CD14-positive monocyte (primary cell): Measurements from ENCODE around the gene PACC1. TPM values are rescaled to one million over a fixed set of nuclear protein-coding genes. Genes with fewer than 3 reads are reported as not detected.

Source experiments
- DNase-seq, 3 donors: peaks; one replicate each; pipeline ENCODE4 v3.0.0-alpha.2; 2011 to 2022
- H2AFZ ChIP-seq: 2 replicates; pipeline ENCODE4 v1.6.0; 2012; ENCODE audit warnings: mild to moderate bottlenecking, low read depth, low read length, inconsistent platforms; ENCODE audit not compliant: insufficient read depth, poor library complexity, severe bottlenecking
- H3K27ac ChIP-seq, 2 donors: 1 replicate in 1 of 2; 2 replicates in 1 of 2; pipeline ENCODE4 v1.5.1; 2012 to 2013; ENCODE audit warnings: low read length in 2 of 2, control low read depth in 1 of 2, inconsistent platforms in 1 of 2, low read depth in 1 of 2, mild to moderate bottlenecking in 1 of 2
- H3K27me3 ChIP-seq, 2 donors: one replicate each; pipeline versions ENCODE4 v1.6.0 to v1.6.1; 2011 to 2013; ENCODE audit warnings: low read length in 2 of 2; ENCODE audit not compliant: control insufficient read depth in 2 of 2, insufficient read depth in 2 of 2
- H3K36me3 ChIP-seq, 2 donors: replicated peaks in 1 of 2; 1 replicate in 1 of 2; 2 replicates in 1 of 2; pipeline versions ENCODE4 v1.5.1 to v1.6.1; 2012 to 2013; ENCODE audit warnings: low read length in 2 of 2, control low read depth in 1 of 2, inconsistent platforms in 1 of 2, mild to moderate bottlenecking in 1 of 2; ENCODE audit not compliant: insufficient read depth in 2 of 2, control insufficient read depth in 1 of 2
- H3K4me1 ChIP-seq, 2 donors: 1 replicate in 1 of 2; 2 replicates in 1 of 2; pipeline versions ENCODE4 v1.5.1 to v1.6.1; 2012 to 2013; ENCODE audit warnings: low read length in 2 of 2, control low read depth in 1 of 2, inconsistent platforms in 1 of 2, mild to moderate bottlenecking in 1 of 2, moderate library complexity in 1 of 2; ENCODE audit not compliant: insufficient read depth in 2 of 2, control insufficient read depth in 1 of 2
- H3K4me2 ChIP-seq: replicated peaks from 2 replicates; pipeline ENCODE3; 2012; ENCODE audit warnings: low read length, moderate library complexity, mild to moderate bottlenecking; ENCODE audit not compliant: poor library complexity, severe bottlenecking; ENCODE audit errors: extremely low read depth
- H3K4me3 ChIP-seq, 3 experiments: fragments of 200-600 bp in 1 of 3; sonication (generic) in 1 of 3; replicated peaks in 1 of 3; 1 replicate in 2 of 3; 2 replicates in 1 of 3; pipeline ENCODE4 v1.5.1; 2011 to 2013; ENCODE audit warnings: low read length in 3 of 3, mild to moderate bottlenecking in 3 of 3, control low read depth in 2 of 3, low read depth in 2 of 3, inconsistent platforms in 1 of 3, moderate library complexity in 1 of 3
- H3K79me2 ChIP-seq: 2 replicates; pipeline ENCODE4 v1.6.0; 2012; ENCODE audit warnings: mild to moderate bottlenecking, control low read depth, inconsistent platforms, low read length, moderate library complexity; ENCODE audit not compliant: insufficient read depth
- H3K9ac ChIP-seq: 2 replicates; pipeline ENCODE4 v1.6.0; 2017; ENCODE audit warnings: low read length, mild to moderate bottlenecking; ENCODE audit not compliant: insufficient read depth, poor library complexity, severe bottlenecking
- H3K9me3 ChIP-seq, 2 donors: replicated peaks in 1 of 2; 1 replicate in 1 of 2; 2 replicates in 1 of 2; pipeline versions ENCODE4 v1.5.1 to v1.6.1; 2012 to 2013; ENCODE audit warnings: low read length in 2 of 2, control low read depth in 1 of 2; ENCODE audit not compliant: control insufficient read depth in 1 of 2, insufficient read depth in 1 of 2
- H4K20me1 ChIP-seq: 2 replicates; pipeline ENCODE4 v1.6.0; 2012; ENCODE audit warnings: mild to moderate bottlenecking, low read length, control low read depth, moderate library complexity; ENCODE audit not compliant: insufficient read depth
- H3K27ac Mint-ChIP-seq, 7 donors: one replicate each; pipeline ENCODE4 v1.8.0; 2020; ENCODE audit warnings: mild to moderate bottlenecking in 7 of 7, mixed read lengths in 7 of 7, moderate library complexity in 6 of 7, inconsistent platforms in 2 of 7
- H3K27me3 Mint-ChIP-seq, 3 donors: one replicate each; pipeline ENCODE4 v1.8.0; 2021 to 2022; ENCODE audit warnings: low read depth in 3 of 3, mild to moderate bottlenecking in 3 of 3, mixed read lengths in 3 of 3, moderate library complexity in 3 of 3, inconsistent platforms in 1 of 3
- H3K36me3 Mint-ChIP-seq, 2 donors: one replicate each; pipeline ENCODE4 v1.8.0; 2020; ENCODE audit warnings: mixed read lengths in 2 of 2, inconsistent platforms in 1 of 2, mild to moderate bottlenecking in 1 of 2
- H3K4me1 Mint-ChIP-seq: one replicate; pipeline ENCODE4 v1.8.0; 2020; ENCODE audit warnings: mild to moderate bottlenecking, mixed read lengths
- H3K4me3 Mint-ChIP-seq, 2 donors: one replicate each; pipeline ENCODE4 v1.8.0; 2020; ENCODE audit warnings: mild to moderate bottlenecking in 2 of 2, mixed read lengths in 2 of 2, moderate library complexity in 1 of 2
- H3K9me3 Mint-ChIP-seq, 7 donors: one replicate each; pipeline ENCODE4 v1.8.0; 2020 to 2022; ENCODE audit warnings: mixed read lengths in 7 of 7, mild to moderate bottlenecking in 6 of 7, moderate library complexity in 6 of 7, inconsistent platforms in 2 of 7
- CTCF ChIP-seq: fragments of 200-600 bp; IDR thresholded peaks from one replicate; pipeline ENCODE4 v1.8.0; 2022; ENCODE audit warnings: antibody characterized with exemption, mild to moderate bottlenecking
- WGBS: methylation state at CpG from one replicate; pipeline ENCODE4 v1.1.5; 2013; ENCODE audit warnings: missing lambda C conversion rate; ENCODE audit not compliant: insufficient coverage; 5-methylcytosine and 5-hydroxymethylcytosine counted together
- intact Hi-C, 2 donors: fragments of 100-400 bp; cut with micrococcal nuclease; formaldehyde crosslinking; loops; one replicate each; pipeline versions ENCODE4 v1.15.0 to v1.15.1; 2023
- polyA plus RNA-seq, 3 donors: library from polyadenylated mRNA; depleted of rRNA in 1 of 3; unstranded in 2 of 3; stranded (reverse) in 1 of 3; fragments of 300-500 nt in 2 of 3; fragments of >200 nt in 1 of 3; fragmentation: Illumina TruSeq in 2 of 3; gene quantifications; 1 replicate in 2 of 3; 2 replicates in 1 of 3; pipeline ENCODE4 v1.2.3, GENCODE V29; 2012 to 2021

The PACC1 gene
- polyA plus RNA-seq, 3 donors = 14.0 to 16.6 (median 14.7) TPM

GRCh38 chr1:212455401-212455800 is 40.7 kb upstream of the PACC1 start:
- H3K4me2 ChIP-seq = no peak overlapping the region
- no peaks in the 10 kb centered on the region for H3K27me3 ChIP-seq
- Mint-ChIP-seq H3K36me3 (no peaks in the 10 kb centered on the region), H3K9me3 (peaks cover 0 to 7% (median 0%) of the 10 kb centered on the region in 7 donors), H3K27me3 (peaks cover 3 to 6% (median 4%) of the 10 kb centered on the region in 3 donors), H3K27ac (no peak overlapping the region), H3K4me1 (peaks cover 17% of the 10 kb centered on the region), H3K4me3 (no peak overlapping the region)
- no peak overlapping the region for H3K27ac ChIP-seq
- H3K4me3 ChIP-seq = no peak overlapping the region
- H2AFZ ChIP-seq = peak overlapping the region; percentile 49
- DNase-seq = no peak
- intact Hi-C loops = loop anchor here (5.0 to 10.0 kb wide), 6 partner anchors 88 to 539 kb away; no protein-coding TSS in a partner anchor
- H3K9ac ChIP-seq = no peak overlapping the region
- TF ChIP-seq CTCF = no peak
- no peaks in the 10 kb centered on the region for H4K20me1 ChIP-seq
- no CpG with 5 or more reads among the region's 2 CpGs for WGBS
- H3K36me3 ChIP-seq = no peaks in the 10 kb centered on the region
- no peaks in the 10 kb centered on the region for H3K4me1 ChIP-seq
- H3K9me3 ChIP-seq = no peaks in the 10 kb centered on the region
- H3K79me2 ChIP-seq = no peaks in the 10 kb centered on the region

GRCh38 chr1:212454741-212455140 is 40.1 kb upstream of the PACC1 start:
- H2AFZ ChIP-seq = no peak overlapping the region

More at GRCh38 chr1:212454741-212455140, 40.1 kb upstream of the PACC1 start:
- no peaks in the 10 kb centered on the region for H3K36me3 Mint-ChIP-seq
- no peak for TF ChIP-seq CTCF
- peaks cover 0 to 7% (median 0%) of the 10 kb centered on the region in 7 donors for H3K9me3 Mint-ChIP-seq
- intact Hi-C loops = loop anchor here (5.0 to 10.0 kb wide), 6 partner anchors 87 to 540 kb away; no protein-coding TSS in a partner anchor
- no peak overlapping the region for H3K27ac Mint-ChIP-seq
- Histone ChIP-seq H3K9ac (no peak overlapping the region), H3K4me3 (no peak overlapping the region), H3K4me1 (no peaks in the 10 kb centered on the region), H3K79me2 (no peaks in the 10 kb centered on the region), H3K4me2 (no peak overlapping the region), H3K9me3 (no peaks in the 10 kb centered on the region), H3K27ac (no peak overlapping the region), H3K36me3 (no peaks in the 10 kb centered on the region), H4K20me1 (no peaks in the 10 kb centered on the region), H3K27me3 (no peaks in the 10 kb centered on the region)
- H3K27me3 Mint-ChIP-seq = peaks cover 3 to 6% (median 4%) of the 10 kb centered on the region in 3 donors
- 92% methylated on average over 2 of the region's 3 CpGs for WGBS
- peaks cover 17% of the 10 kb centered on the region for H3K4me1 Mint-ChIP-seq
- no peak overlapping the region for H3K4me3 Mint-ChIP-seq
- DNase-seq = no peak
